Liver (tissue), 9 donors: ENCODE measurements around the gene TMPRSS2. TPM values are rescaled to one million over a fixed set of nuclear protein-coding genes. Genes with fewer than 3 reads are reported as not detected.

Experiments used
- DNase-seq: peaks from one replicate; pipeline ENCODE4 v3.0.0-alpha.2; 2017; ENCODE audit warnings: low spot score
- H3K27ac ChIP-seq, 2 donors: one replicate each; pipeline ENCODE4 v1.7.0; 2013; ENCODE audit warnings: inconsistent platforms in 2 of 2, low read length in 2 of 2, control low read depth in 1 of 2, low read depth in 1 of 2, mild to moderate bottlenecking in 1 of 2
- H3K27me3 ChIP-seq, 4 donors: one replicate each; pipeline versions ENCODE4 v1.6.1 to v1.7.0; 2013; ENCODE audit warnings: low read length in 3 of 4, inconsistent platforms in 1 of 4, mild to moderate bottlenecking in 1 of 4, moderate library complexity in 1 of 4; ENCODE audit not compliant: control insufficient read depth in 4 of 4, insufficient read depth in 4 of 4
- H3K36me3 ChIP-seq, 4 donors: one replicate each; pipeline versions ENCODE4 v1.6.1 to v1.7.0; 2013; ENCODE audit warnings: low read length in 3 of 4, mild to moderate bottlenecking in 3 of 4, low read depth in 1 of 4, moderate library complexity in 1 of 4; ENCODE audit not compliant: control insufficient read depth in 4 of 4, insufficient read depth in 3 of 4
- H3K4me1 ChIP-seq, 4 donors: one replicate each; pipeline versions ENCODE4 v1.6.1 to v1.7.0; 2013; ENCODE audit warnings: low read length in 3 of 4, mild to moderate bottlenecking in 3 of 4, moderate library complexity in 1 of 4; ENCODE audit not compliant: control insufficient read depth in 4 of 4, insufficient read depth in 4 of 4
- H3K4me3 ChIP-seq, 3 donors: one replicate each; pipeline versions ENCODE4 v1.6.1 to v1.7.0; 2013; ENCODE audit warnings: low read length in 3 of 3, control low read depth in 1 of 3, low read depth in 1 of 3, mild to moderate bottlenecking in 1 of 3
- H3K9ac ChIP-seq, 2 donors: one replicate each; pipeline ENCODE4 v1.7.0; 2013; ENCODE audit warnings: low read length in 2 of 2, mild to moderate bottlenecking in 2 of 2, moderate library complexity in 2 of 2, control low read depth in 1 of 2, low read depth in 1 of 2
- H3K9me3 ChIP-seq, 4 donors: one replicate each; pipeline versions ENCODE4 v1.6.1 to v1.7.0; 2013; ENCODE audit warnings: low read length in 3 of 4; ENCODE audit not compliant: control insufficient read depth in 4 of 4
- FOXA1 ChIP-seq: IDR thresholded peaks from 2 replicates; pipeline ENCODE4 v1.6.1; 2016; ENCODE audit warnings: antibody characterized with exemption
- FOXA2 ChIP-seq: IDR thresholded peaks from 2 replicates; pipeline ENCODE4 v1.6.1; 2016; ENCODE audit warnings: antibody characterized with exemption
- HNF4A ChIP-seq, 2 donors: conservative IDR thresholded peaks; 2 replicates each; pipeline ENCODE4 v1.6.1; 2016; ENCODE audit warnings: antibody characterized with exemption in 2 of 2, mild to moderate bottlenecking in 2 of 2
- JUND ChIP-seq, 2 donors: IDR thresholded peaks; 2 replicates each; pipeline ENCODE4 v1.6.1; 2016; ENCODE audit warnings: antibody characterized with exemption in 2 of 2
- NR2F2 ChIP-seq: IDR thresholded peaks from 2 replicates; pipeline ENCODE4 v1.6.1; 2016; ENCODE audit warnings: antibody characterized with exemption
- RAD21 ChIP-seq, 2 donors: IDR thresholded peaks; 2 replicates each; pipeline ENCODE4 v1.6.1; 2016; ENCODE audit warnings: antibody characterized with exemption in 2 of 2, mild to moderate bottlenecking in 2 of 2
- RXRA ChIP-seq, 2 donors: IDR thresholded peaks; 2 replicates each; pipeline ENCODE4 v1.6.1; 2017 to 2018; ENCODE audit warnings: antibody characterized with exemption in 2 of 2, mild to moderate bottlenecking in 1 of 2
- SP1 ChIP-seq: IDR thresholded peaks from 2 replicates; pipeline ENCODE4 v1.6.1; 2018; ENCODE audit warnings: antibody characterized with exemption, mild to moderate bottlenecking
- YY1 ChIP-seq: IDR thresholded peaks from 2 replicates; pipeline ENCODE4 v1.6.1; 2016; ENCODE audit warnings: antibody characterized with exemption, mild to moderate bottlenecking
- WGBS: extraction: QIAGEN DNeasy Blood & Tissue Kit; methylation state at CpG from one replicate; pipeline ENCODE4 v1.1.7; 2013; 5-methylcytosine and 5-hydroxymethylcytosine counted together
- polyA plus RNA-seq, 2 donors: library from polyadenylated mRNA; stranded (reverse) in 1 of 2; unstranded in 1 of 2; fragments of 200-250 nt in 1 of 2; fragments of >200 nt in 1 of 2; fragmentation: Nextera tagmentation in 1 of 2; extraction: Ambion mirVana in 1 of 2; gene quantifications; one replicate each; pipeline versions ENCODE4 v1.2.1 to v1.2.3, GENCODE V29; 2013 to 2015
- total RNA-seq, 2 donors: library from RNA; depleted of rRNA; stranded (reverse); fragments of >200 nt; gene quantifications; one replicate each; pipeline ENCODE4 v1.2.3, GENCODE V29; 2014
- TF ChIP-seq, protein P1 (sequence below): IDR thresholded peaks from 2 replicates; pipeline ENCODE4 v1.6.1; 2016; ENCODE audit warnings: antibody characterized with exemption, mild to moderate bottlenecking
- TF ChIP-seq, protein P2 (sequence below): IDR thresholded peaks from 2 replicates; pipeline ENCODE4 v1.6.1; 2016; ENCODE audit warnings: antibody characterized with exemption
- TF ChIP-seq, protein P3 (sequence below): fragments of 150-350 bp; IDR thresholded peaks from 2 replicates; pipeline ENCODE4 v1.5.1; 2017; ENCODE audit warnings: improper control_type of control experiment, low read depth, low read length; ENCODE audit not compliant: missing input control
- donor health status: healthy.
- donor health status: healthy.
- donor health status: healthy.
- donor health status: healthy.
- donor health status: healthy.

The TMPRSS2 gene
- total and polyA plus RNA-seq, 4 donors = 0.14 to 32.0 (median 11.4) TPM

DNA sequence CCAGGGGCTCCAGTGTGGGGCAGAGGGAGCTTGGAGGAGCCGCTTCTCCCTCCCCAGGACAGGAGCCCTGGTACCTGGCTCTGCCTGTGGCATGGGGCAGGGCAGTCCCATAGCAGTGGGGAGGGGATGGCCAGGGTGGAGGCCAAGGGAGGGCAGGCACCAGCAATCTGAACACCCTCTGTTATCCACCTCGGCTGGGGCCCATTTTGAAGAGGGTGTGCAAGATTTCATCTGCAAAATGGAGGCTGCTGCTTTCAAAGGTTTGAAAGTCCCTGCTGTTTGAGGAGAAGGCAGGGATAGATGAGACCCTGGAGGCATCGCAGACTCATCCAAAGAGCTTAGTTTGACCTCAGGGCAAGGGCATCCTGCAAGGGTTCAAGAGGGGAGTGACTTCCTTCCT, 15.2 kb upstream of the TMPRSS2 start:
- WGBS = 95% methylated on average over 3 of the region's 3 CpGs

DNA sequence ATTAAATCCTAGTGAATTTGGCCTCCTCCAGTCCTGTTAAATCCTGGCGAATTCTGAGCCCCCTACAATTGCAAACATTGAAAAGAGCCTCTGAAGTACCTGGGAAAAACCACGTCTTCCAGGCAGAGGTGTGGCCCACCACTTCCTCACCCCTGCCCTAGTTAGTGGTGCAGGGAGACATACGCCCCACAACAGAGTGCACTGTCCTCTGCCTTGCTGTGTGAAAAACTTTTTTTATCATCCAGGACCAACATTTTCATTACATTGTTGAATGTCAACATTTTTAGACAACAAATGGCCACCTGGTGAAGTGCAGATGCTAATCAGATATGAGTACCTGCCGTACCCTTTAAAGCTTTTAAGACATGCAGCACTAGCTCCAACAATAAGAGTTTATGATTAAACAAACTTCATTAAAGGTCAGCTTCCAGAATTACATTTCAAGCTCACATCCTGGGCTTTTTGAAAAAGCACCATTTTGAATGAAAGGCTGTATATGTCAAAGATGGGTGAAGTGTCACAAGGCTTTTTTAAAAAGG, 13.6 kb upstream of the TMPRSS2 start:
- DNase-seq = no peak
- H3K27me3 ChIP-seq = no peaks in the 10 kb centered on the region
- H3K4me3 ChIP-seq = no peak overlapping the region
- H3K36me3 ChIP-seq = no peaks in the 10 kb centered on the region
- TF ChIP-seq RXRA (IDR thresholded peaks at IDR 0.05) (no peak), SP1 (no peak), JUND (IDR thresholded peaks at IDR 0.05) (no peak), YY1 (no peak), FOXA1 (no peak), RAD21 (IDR thresholded peaks at IDR 0.05) (no peak)
- TF ChIP-seq, protein P1, sequence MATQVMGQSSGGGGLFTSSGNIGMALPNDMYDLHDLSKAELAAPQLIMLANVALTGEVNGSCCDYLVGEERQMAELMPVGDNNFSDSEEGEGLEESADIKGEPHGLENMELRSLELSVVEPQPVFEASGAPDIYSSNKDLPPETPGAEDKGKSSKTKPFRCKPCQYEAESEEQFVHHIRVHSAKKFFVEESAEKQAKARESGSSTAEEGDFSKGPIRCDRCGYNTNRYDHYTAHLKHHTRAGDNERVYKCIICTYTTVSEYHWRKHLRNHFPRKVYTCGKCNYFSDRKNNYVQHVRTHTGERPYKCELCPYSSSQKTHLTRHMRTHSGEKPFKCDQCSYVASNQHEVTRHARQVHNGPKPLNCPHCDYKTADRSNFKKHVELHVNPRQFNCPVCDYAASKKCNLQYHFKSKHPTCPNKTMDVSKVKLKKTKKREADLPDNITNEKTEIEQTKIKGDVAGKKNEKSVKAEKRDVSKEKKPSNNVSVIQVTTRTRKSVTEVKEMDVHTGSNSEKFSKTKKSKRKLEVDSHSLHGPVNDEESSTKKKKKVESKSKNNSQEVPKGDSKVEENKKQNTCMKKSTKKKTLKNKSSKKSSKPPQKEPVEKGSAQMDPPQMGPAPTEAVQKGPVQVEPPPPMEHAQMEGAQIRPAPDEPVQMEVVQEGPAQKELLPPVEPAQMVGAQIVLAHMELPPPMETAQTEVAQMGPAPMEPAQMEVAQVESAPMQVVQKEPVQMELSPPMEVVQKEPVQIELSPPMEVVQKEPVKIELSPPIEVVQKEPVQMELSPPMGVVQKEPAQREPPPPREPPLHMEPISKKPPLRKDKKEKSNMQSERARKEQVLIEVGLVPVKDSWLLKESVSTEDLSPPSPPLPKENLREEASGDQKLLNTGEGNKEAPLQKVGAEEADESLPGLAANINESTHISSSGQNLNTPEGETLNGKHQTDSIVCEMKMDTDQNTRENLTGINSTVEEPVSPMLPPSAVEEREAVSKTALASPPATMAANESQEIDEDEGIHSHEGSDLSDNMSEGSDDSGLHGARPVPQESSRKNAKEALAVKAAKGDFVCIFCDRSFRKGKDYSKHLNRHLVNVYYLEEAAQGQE = no peak
- TF ChIP-seq, protein P2, sequence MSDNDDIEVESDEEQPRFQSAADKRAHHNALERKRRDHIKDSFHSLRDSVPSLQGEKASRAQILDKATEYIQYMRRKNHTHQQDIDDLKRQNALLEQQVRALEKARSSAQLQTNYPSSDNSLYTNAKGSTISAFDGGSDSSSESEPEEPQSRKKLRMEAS = no peak
- 83% methylated on average over 4 of the region's 4 CpGs for WGBS
- H3K27ac ChIP-seq = no peak overlapping the region
- peaks cover 0 to 10% (median 7%) of the 10 kb centered on the region in 4 donors for H3K4me1 ChIP-seq
- H3K9ac ChIP-seq = no peak overlapping the region
- H3K9me3 ChIP-seq = no peaks in the 10 kb centered on the region

More for the DNA sequence above, 15.2 kb upstream of the TMPRSS2 start:
- Histone ChIP-seq H3K27ac (no peak overlapping the region), H3K4me1 (peaks cover 0 to 16% (median 10%) of the 10 kb centered on the region in 4 donors), H3K4me3 (no peak overlapping the region), H3K9ac (no peak overlapping the region), H3K27me3 (no peaks in the 10 kb centered on the region), H3K9me3 (no peaks in the 10 kb centered on the region), H3K36me3 (no peaks in the 10 kb centered on the region)
- no peak for DNase-seq
- no peak for TF ChIP-seq HNF4A (conservative IDR thresholded peaks at IDR 0.05)
- TF ChIP-seq FOXA2 = no peak
- TF ChIP-seq FOXA1 = no peak
- TF ChIP-seq, protein P3, sequence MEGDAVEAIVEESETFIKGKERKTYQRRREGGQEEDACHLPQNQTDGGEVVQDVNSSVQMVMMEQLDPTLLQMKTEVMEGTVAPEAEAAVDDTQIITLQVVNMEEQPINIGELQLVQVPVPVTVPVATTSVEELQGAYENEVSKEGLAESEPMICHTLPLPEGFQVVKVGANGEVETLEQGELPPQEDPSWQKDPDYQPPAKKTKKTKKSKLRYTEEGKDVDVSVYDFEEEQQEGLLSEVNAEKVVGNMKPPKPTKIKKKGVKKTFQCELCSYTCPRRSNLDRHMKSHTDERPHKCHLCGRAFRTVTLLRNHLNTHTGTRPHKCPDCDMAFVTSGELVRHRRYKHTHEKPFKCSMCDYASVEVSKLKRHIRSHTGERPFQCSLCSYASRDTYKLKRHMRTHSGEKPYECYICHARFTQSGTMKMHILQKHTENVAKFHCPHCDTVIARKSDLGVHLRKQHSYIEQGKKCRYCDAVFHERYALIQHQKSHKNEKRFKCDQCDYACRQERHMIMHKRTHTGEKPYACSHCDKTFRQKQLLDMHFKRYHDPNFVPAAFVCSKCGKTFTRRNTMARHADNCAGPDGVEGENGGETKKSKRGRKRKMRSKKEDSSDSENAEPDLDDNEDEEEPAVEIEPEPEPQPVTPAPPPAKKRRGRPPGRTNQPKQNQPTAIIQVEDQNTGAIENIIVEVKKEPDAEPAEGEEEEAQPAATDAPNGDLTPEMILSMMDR = no peak
- TF ChIP-seq NR2F2 = no peak
- no peak for TF ChIP-seq SP1
